ENCODE measurements around the gene CFAP97D2. TPM values are rescaled to one million over a fixed set of nuclear protein-coding genes. Genes with fewer than 3 reads are reported as not detected.
"Not testable (repeated sequence)": the region's sequence is repeated elsewhere in the genome, so short reads cannot be mapped to it uniquely, and the experiment has no call there.

The CFAP97D2 gene
- total RNA-seq, 1 donor from 2014 or later = not detected

DNA sequence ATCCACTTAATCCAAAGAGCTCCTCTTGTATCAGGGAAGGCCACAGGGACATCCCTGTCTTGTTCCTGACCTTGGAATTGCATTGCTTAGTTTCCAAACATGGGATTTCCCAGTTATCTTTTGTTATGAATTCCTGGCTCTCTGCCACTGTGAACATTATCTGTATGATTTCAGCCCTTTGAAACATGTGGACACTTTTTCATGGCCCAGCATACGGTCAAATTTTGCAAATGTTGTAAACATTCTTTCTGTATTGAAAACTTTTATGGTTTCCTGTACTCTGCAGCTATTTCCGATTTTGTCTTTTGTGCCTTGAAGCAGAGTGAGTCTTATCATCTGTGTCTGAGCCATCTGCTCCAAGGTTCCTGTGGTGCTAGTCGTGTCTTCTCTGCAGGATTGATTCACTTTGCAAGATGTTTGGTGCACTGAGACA lies 4.5 kb upstream of the CFAP97D2 start:
- no peak for DNase-seq
- Histone ChIP-seq H3K27me3 (ENCODE audit: low read depth) (peaks cover 21% of the 10 kb centered on the region), H3K4me3 (no peak overlapping the region), H3K4me1 (no peaks in the 10 kb centered on the region), H3K27ac (replicated peaks) (no peak overlapping the region), H3K36me3 (no peaks in the 10 kb centered on the region), H3K9me3 (replicated peaks) (peaks cover 27% of the 10 kb centered on the region)
- intact Hi-C loops (cut with micrococcal nuclease) = no loop called here
- TF ChIP-seq, protein P1, sequence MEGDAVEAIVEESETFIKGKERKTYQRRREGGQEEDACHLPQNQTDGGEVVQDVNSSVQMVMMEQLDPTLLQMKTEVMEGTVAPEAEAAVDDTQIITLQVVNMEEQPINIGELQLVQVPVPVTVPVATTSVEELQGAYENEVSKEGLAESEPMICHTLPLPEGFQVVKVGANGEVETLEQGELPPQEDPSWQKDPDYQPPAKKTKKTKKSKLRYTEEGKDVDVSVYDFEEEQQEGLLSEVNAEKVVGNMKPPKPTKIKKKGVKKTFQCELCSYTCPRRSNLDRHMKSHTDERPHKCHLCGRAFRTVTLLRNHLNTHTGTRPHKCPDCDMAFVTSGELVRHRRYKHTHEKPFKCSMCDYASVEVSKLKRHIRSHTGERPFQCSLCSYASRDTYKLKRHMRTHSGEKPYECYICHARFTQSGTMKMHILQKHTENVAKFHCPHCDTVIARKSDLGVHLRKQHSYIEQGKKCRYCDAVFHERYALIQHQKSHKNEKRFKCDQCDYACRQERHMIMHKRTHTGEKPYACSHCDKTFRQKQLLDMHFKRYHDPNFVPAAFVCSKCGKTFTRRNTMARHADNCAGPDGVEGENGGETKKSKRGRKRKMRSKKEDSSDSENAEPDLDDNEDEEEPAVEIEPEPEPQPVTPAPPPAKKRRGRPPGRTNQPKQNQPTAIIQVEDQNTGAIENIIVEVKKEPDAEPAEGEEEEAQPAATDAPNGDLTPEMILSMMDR (IDR thresholded peaks at IDR 0.05; ENCODE audit: borderline replicate concordance) = no peak

DNA sequence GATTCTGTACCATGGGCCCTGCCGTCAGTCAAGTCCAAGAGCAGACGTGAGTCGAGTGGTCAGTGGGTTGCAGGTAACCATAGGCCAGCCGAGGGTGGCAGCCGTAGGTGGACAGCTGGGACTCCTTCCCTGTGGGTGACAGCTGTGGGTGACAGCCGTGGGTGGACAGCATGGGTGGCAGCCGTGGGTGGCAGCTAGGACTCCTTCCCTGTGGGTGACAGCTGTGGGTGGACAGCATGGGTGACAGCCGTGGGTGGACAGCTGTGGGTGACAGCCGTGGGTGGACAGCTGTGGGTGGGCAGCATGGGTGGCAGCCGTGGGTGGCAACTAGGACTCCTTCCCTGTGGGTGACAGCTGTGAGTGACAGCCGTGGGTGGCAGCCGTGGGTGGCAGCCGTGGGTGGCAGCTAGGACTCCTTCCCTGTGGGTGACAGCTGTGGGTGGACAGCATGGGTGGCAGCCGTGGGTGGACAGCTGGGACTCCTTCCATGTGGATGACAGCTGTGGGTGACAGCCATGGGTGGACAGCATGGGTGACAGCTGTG lies 2.6 kb upstream of the CFAP97D2 start:
- H3K4me1 ChIP-seq; H3K4me3 ChIP-seq; DNase-seq; H3K27ac ChIP-seq (replicated peaks); intact Hi-C loops (cut with micrococcal nuclease); H3K36me3 ChIP-seq: not testable (repeated sequence)
- Histone ChIP-seq H3K9me3 (replicated peaks) (peaks cover 27% of the 10 kb centered on the region), H3K27me3 (ENCODE audit: low read depth) (peaks cover 39% of the 10 kb centered on the region)

DNA sequence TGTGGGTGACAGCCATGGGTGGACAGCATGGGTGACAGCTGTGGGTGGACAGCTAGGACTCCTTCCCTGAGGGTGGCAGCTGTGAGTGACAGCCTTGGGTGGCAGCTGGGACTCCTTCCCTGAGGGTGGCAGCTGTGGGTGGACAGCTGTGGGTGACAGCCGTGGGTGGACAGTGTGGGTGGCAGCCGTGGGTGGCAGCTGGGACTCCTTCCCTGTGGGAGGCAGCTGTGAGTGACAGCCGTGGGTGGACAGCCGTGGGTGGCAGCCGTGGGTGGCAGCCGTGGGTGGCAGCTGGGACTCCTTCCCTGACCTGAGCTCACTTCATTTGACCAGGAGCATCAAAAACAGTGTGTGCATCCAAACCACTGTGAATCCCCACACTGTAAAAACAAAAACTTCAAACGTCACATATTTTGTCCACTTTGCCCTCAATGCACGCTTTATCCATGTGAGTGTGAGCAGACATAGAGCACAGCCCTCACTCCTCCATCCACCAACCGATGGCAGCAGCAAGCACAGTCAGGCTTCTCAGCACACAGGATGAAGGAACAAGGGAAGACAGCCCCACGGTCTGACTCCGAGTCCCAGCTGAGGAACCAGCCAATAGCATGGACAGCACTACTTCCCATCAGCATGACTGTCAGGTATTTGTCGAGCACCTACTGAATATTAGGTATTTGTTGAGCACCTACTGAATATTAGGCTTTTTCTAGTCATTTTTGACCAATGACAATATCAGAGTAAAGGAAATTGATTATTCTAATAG lies 1.6 kb upstream of the CFAP97D2 start:
- intact Hi-C loops (cut with micrococcal nuclease) = no loop called here

DNA sequence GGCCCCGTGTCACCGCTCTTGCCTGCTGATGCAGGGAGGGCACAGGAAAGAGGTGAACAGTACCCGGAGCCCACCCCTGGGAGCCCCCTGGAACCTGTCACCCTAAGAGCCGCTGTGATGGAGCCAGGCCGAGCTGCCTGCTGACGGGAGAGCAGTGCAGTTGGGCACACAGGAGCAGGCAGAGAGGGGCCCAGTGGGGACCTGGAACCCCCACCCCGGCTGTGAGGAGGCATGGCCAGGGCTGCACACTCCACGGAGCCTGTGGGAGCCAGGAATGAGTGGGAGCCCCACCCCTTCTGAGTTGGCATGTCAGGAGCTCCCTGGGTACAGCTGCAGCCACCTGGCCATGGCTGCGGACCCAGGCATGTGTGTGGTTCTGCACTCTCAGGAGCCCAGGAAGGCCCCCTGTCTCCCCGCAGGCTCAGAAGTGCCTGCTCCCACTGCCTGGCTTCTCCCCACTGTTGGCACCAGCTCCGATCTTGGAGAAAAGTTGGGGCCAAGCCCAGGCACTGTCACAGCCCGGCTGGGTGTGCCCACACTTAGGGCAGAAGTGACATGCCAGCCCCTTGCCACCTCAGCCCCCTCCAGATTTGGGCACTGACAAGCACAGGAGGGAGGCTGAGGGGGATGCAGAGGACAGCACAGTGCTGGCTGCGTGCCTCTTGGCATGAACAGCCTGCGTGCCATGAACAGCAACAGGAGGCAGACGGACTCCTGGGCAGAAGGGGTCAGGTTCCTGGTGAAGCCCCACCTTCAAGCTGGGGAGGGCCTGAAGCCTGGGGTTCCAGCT lies 6.3 kb downstream of the CFAP97D2 start:
- TF ChIP-seq, protein P1 (IDR thresholded peaks at IDR 0.05; ENCODE audit: borderline replicate concordance) = no peak
- peak; percentile 38 for DNase-seq
- H3K9me3 ChIP-seq (replicated peaks) = peaks cover 5% of the 10 kb centered on the region
- peaks cover 13% of the 10 kb centered on the region for H3K27me3 ChIP-seq (ENCODE audit: low read depth)
- H3K4me1 ChIP-seq = peaks cover 15% of the 10 kb centered on the region
- H3K4me3 ChIP-seq = no peak overlapping the region
- intact Hi-C loops (cut with micrococcal nuclease) = no loop called here
- H3K27ac ChIP-seq (replicated peaks) = no peak overlapping the region
- H3K36me3 ChIP-seq = no peaks in the 10 kb centered on the region

More for the DNA sequence above, 1.6 kb upstream of the CFAP97D2 start:
- Histone ChIP-seq H3K4me3 (no peak overlapping the region), H3K36me3 (no peaks in the 10 kb centered on the region), H3K9me3 (replicated peaks) (peaks cover 18% of the 10 kb centered on the region), H3K27me3 (ENCODE audit: low read depth) (peaks cover 42% of the 10 kb centered on the region), H3K4me1 (no peaks in the 10 kb centered on the region), H3K27ac (replicated peaks) (no peak overlapping the region)
- DNase-seq = no peak
- TF ChIP-seq, protein P1 (IDR thresholded peaks at IDR 0.05; ENCODE audit: borderline replicate concordance) = no peak

DNA sequence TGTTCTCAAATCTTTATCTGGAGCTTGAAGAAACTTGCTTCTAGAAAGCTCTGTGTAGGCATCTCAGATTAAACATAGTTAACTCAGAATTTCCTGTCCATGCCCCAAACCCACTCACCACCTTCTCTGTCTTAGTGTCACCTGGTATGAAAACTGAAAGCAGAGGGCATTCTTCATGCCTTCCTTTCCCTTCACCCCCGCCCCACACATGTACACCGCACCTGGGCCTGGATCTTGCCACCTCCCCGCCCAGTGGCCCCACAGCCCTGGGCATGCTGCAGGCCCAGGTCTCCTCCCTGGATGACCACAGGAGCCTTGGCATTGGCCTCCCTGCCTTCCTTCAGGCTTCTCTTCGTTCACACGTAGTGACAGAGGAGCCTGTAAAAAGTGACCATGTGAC lies 15.8 kb downstream of the CFAP97D2 start:
- Histone ChIP-seq H3K27me3 (ENCODE audit: low read depth) (peaks cover 44% of the 10 kb centered on the region), H3K9me3 (replicated peaks) (peaks cover 14% of the 10 kb centered on the region), H3K4me3 (no peak overlapping the region), H3K4me1 (no peaks in the 10 kb centered on the region), H3K36me3 (no peaks in the 10 kb centered on the region), H3K27ac (replicated peaks) (no peak overlapping the region)
- intact Hi-C loops (cut with micrococcal nuclease) = no loop called here
- TF ChIP-seq, protein P1 (IDR thresholded peaks at IDR 0.05; ENCODE audit: borderline replicate concordance) = no peak
- DNase-seq = no peak

All from left ventricle myocardium inferior (tissue), 1 donor.